A549 treated with AZD9567 at 1 μM for 4 hours (cell line): ENCODE measurements around the gene ANKEF1. TPM values are rescaled to one million over a fixed set of nuclear protein-coding genes. Genes with fewer than 3 reads are reported as not detected.

Experiments used
- total RNA-seq: library from RNA; stranded (reverse); fragments of 200-300 nt; extraction: Qiagen RNA extraction; gene quantifications from 5 replicates; pipeline ENCODE4 v1.2.3, GENCODE V29; 2022; ENCODE audit not compliant: insufficient read depth

ANKEF1 gene
- total RNA-seq, result 5.5 to 6.2 TPM (median 6.0 TPM) in 5 replicates

DNA sequence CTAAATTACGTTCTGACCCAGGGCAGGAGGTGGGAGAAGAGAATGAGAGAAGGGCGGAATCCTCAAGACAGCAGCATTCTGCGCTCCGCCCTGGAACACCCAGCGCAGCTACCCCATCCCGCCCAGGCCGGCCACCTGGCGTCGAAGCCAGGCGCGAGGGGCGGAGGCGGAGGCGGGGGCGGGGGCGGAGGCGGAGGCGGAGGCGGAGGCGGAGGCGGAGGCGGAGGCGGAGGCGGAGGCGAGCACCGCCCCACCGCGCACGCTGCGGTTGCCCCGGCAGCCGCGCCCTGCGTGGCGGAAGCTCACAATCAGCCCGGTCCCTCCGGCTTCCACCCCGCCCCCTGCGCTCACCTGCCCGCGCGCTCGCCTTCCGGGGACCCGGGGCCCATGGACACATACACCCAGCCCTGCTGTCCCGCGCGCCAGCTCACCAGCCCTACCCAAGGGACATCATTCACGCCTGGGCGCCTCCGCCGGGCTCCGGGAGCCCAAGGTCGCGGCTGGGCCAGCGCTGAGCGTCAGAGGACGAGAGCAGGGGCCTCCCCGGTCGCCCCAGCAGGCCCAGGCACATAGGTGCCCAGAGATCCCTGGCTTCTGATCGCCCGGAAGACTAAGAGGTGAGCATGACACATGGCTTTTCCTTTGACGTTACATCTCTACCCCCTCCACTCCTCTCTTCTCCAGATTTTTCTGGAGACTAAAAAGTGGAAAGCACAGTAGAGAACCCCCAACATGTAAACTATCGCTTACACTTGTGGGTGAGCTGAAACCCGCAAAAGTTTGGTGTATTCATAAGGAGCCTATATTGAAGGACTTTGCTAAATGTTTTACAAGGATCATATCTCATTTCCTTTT is at the start of gene ANKEF1:
ANKEF1 (plus strand) TSS at position 271 of the 855 bp plus-strand sequence. CDS start 3,315 bp downstream, outside the sequence.

Other genes with a start within 250 kb of the ANKEF1 start
- gene PAK5, start 195.9 kb upstream of the ANKEF1 start, total RNA-seq, result 0.02 TPM in 1 of 5 replicates, not detected in the others
- 13.5 to 18.3 TPM (median 18.0 TPM) in 5 replicates for gene SNAP25, start 183.8 kb downstream of the ANKEF1 start, total RNA-seq